Bronchus fibroblast of lung (primary cell): ENCODE results near the gene PI4KA. TPM values are rescaled to one million over a fixed set of nuclear protein-coding genes. Genes with fewer than 3 reads are reported as not detected.

Source experiments
- total RNA-seq: library from RNA; depleted of rRNA; stranded (reverse); fragments of >200 nt; gene quantifications from 2 replicates; pipeline ENCODE4 v1.2.3, GENCODE V29; 2015

PI4KA gene
- 31.9 and 34.8 TPM in 2 replicates for total RNA-seq

DNA sequence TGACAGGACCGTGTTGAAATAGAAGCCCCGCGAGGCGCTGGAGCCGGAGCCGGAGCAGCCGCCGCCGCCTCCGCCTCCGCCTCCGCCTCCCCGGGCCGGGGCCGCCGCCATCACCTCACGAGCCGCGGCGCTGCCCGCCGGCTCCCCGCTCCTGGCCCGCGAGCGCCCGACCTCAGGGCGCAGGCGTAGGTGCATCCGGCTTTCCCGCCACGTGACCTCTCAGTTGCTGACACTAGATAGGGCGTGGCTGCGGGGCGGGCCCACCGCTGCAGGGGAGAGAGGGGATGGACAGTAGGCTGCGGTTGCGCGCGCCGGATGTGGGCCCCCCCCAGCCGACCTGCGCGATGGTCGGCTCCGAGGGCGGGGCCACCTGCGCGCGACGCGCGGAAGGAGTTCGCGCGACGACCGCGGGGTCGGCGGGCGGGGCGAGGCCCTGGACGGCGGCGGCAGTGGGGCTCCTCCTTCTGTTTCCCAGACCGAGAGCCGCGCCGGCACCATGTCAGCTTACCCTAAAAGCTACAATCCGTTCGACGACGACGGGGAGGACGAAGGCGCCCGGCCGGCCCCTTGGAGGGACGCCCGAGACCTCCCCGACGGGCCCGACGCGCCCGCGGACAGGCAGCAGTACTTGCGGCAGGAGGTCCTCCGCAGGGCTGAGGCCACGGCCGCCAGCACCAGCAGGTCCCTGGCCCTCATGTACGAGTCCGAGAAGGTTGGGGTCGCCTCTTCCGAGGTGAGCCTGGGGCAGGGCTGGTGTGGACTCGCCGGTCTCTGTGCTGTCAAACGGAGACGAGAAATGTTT, at the start of gene PI4KA, which contains the start of gene SNAP29:
Gene PI4KA, minus strand, starts transcription at position 197 of the 802 bp plus-strand sequence. Its CDS starts 86 bp downstream, at position 111.
Gene SNAP29, plus strand, starts transcription at position 393 of the 802 bp plus-strand sequence. Its CDS starts 104 bp downstream, at position 497.

DNA sequence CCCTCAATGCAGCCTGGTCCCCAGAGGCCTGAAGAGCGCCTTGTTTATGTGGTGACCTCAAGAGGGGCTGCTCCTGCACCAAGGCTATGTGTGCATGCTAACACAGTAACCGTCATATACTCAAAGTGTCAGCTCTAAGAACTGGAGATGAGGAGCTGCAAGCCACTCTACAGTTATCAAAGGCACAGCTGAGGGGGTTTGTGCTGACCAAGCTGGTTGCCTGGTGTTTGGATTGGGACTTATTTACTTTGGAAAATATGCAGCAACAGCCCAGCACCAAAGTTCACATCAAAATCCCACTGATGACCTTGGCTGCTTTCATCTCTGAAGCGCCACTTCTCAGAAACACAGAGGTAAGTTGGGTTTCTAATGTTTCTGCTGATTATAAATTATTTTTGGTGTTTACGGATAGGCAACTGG, 84.8 kb downstream of the PI4KA start, which contains the start of gene SERPIND1:
Gene SERPIND1, plus strand, starts transcription at position 321 of the 420 bp plus-strand sequence. CDS start 5,200 bp downstream, outside the sequence.

Other genes starting within 250 kb of the PI4KA start
- not detected in 2 replicates for gene SERPIND1, start 84.7 kb downstream of the PI4KA start, total RNA-seq
- gene SNAP29, start 196 bp upstream of the PI4KA start, total RNA-seq, result 12.9 and 14.5 TPM in 2 replicates
- 29.4 and 30.2 TPM in 2 replicates for gene CRKL, start 58.6 kb upstream of the PI4KA start, total RNA-seq
- 0.17 and 0.74 TPM in 2 replicates for gene AIFM3, start 108.4 kb upstream of the PI4KA start, total RNA-seq
- gene LZTR1, start 123.5 kb upstream of the PI4KA start, total RNA-seq, result 33.7 and 34.8 TPM in 2 replicates
- gene THAP7, start 143.3 kb upstream of the PI4KA start, total RNA-seq, result 31.2 and 35.6 TPM in 2 replicates
- 0.34 and 0.74 TPM in 2 replicates for gene P2RX6, start 156.4 kb upstream of the PI4KA start, total RNA-seq
- gene SLC7A4, start 173.8 kb upstream of the PI4KA start, total RNA-seq, result 0.15 and 0.17 TPM in 2 replicates
- not detected in 2 replicates for gene LRRC74B, start 187.1 kb upstream of the PI4KA start, total RNA-seq